Hematopoietic multipotent progenitor cell (in vitro differentiated cells): Measurements from ENCODE around the gene SART1. TPM values are rescaled to one million over a fixed set of nuclear protein-coding genes. Genes with fewer than 3 reads are reported as not detected.
"Not testable (repeated sequence)": the region's sequence is repeated elsewhere in the genome, so short reads cannot be mapped to it uniquely, and the experiment has no call there.

ENCODE experiments used
- DNase-seq, 3 donors: peaks; one replicate each; pipeline ENCODE4 v3.0.0-alpha.2; 2011 to 2015; ENCODE audit warnings: low read depth in 2 of 3, low spot score in 2 of 3
- total RNA-seq: library from RNA; depleted of rRNA; stranded (reverse); fragments of >200 nt; gene quantifications from one replicate; pipeline ENCODE4 v1.2.3, GENCODE V29; 2012

The SART1 gene
- total RNA-seq, 1 donor, result 62.2 TPM

DNA sequence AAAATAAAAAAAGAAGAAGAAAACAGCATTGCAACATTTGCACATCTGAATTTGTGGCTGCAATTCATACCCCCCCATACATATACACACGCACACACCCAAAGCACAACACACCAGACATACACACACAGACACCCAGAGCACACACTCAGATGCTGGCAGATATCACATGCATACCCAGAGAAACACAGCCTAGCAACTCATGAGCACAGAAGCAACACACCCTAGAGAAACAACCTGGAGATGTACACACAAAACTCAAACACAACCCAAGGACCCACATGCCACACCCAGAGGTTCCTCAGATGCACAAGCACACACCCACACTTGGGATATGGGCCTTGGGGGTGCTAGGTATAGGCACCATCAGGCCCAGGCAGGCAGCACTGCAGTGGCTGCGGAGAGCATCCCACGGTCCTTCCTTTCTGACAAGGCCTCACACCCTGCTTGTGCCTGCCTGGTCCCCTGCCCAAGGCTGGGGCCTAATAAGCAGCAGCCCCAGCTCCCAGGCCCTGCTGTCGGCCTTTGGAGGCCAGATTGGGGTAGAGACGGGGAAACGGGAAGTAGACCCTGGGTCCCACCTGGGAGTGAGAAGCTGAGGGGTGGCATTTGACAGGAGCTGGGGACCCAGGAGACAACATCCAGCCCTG lies 53.4 kb downstream of the SART1 start:
- DNase-seq, result no peak

GRCh38 chr11:66015454-66015881 lies 53.9 kb downstream of the SART1 start:
- no peak for DNase-seq

DNA sequence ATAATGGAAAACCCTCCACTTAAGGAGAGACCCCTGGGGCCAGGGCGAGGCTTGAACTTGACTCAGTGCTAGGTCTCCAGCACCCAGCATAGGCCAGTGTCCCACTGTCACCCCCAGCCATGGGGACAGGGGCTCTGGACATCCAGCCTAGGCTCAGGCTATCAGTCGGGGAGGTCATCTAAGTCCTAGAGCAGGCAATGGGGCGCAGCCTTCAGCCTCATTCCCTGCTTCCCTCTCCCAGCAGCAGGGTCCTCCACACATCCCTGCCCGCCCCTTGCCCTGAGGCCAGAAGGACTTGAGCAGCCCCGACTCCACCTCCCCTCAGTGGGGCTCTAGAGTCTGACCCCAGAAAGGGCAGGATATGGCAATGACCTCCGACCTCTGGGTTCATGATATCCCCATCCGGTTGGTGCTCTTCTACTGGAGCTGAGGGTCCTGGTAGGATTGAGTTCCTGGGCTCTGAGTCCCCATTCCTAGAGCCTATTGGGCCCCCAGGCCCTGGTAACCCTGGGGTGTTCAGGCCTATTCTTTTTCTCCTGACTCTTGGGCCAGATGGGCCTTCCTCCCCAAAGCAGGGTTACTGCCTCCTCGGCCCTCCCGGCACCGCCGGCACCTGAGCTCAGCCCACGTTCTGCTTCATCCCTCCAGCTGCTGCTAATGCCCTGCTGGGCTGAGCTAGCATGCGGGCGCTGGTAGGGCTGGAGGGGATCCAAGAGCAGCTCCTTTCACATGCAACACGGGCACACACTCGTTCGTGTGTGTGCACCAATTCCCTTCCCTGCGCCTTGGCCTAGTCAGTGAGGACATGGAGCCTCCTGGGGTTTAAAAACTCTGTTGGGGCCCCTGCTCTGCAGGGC lies 54.6 kb downstream of the SART1 start:
- DNase-seq, result no peak

DNA sequence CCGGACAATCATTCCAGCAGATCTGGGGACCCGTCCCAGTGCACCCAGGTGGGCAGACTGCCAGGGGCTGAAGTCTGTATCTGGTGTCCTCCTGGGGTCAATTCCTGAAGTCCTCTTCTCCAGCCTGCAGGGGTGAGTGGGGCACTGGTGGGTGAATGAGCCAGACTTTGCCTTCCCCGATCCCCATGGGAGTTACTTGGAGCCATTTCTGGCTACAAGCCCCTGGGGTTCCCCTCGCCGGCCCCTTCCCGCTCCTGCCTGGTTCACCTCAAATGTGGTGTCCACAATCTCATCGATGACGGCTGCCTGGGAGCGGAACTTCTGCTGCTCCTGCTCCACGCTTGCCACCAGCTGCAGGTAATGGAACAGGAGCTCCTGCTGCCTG lies 55.3 kb downstream of the SART1 start:
- DNase-seq, result no peak

DNA sequence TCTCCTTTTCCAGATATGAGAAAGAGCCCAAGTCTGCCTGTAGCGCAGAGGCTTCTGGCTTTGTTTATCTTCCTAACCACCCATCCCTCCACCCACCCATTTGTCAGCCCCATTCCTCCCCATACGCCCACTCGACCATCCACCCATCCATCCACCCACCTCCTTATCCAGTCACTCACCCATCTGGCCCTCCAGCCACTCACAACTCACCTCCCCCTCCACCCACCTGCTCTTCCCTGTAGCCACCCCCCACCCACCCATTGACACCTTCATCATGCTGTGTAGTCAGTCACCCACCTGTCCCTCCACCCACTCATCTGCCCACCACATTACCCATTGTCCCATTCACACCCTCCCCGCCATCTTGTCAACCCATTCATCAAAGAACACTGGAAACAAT lies 55.8 kb downstream of the SART1 start:
- DNase-seq, result no peak

GRCh38 chr11:66020212-66020611 lies 58.7 kb downstream of the SART1 start:
- DNase-seq, result no peak

DNA sequence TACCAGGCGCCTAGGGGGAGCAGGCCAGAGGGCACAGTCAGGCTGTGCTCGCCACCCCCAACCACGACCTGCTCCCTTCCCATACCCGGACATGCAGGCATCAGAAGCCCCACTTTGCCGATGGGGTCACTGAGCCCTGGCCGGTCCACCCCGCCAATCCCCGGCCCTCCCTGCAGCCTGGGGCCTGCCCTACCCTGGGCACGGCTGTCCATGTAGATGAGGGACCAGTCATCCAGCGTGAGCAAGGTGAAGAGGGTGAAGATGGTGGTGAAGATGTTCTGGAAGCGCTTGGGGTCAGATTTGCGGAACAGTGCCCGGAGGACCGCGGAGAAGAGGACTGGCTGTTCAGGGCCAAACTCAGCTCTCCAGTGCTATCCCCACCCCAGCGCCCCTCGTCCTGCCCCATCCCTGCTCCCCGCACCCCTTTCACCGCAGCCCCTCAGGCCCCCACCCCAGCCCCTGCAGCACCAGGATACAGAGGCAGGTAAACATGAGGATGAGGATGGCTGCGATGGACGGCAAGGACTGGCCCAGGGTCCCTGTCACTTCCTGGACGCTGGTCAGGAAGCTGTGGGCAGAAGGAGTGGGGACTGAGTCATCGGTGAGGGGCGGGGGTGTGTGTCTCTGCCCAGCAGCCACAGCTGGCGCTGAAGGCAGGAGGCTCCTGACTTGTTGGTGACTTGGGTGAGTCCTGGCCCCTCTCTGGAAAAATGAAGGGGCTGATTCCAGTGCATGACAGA lies 59.3 kb downstream of the SART1 start:
- peak in 2 of 3 donors; percentile 76 to 84 for DNase-seq

GRCh38 chr11:66022401-66023185 lies 61.1 kb downstream of the SART1 start:
- DNase-seq, result peak; percentile 60 to 74 (median 63)

DNA sequence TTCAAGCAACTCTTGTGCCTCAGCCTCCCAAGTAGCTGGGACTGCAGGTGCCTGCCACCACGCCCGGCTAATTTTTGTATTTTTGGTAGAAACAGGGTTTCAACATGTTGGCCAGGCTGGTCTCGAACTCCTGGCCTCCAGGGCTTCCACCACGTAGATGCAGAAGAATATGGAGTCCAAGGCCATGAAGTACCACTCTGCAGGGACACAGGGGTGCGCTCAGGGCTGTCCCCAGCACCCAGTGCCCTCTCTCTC lies 61.6 kb downstream of the SART1 start:
- not testable (repeated sequence) for DNase-seq

- DNase-seq, result no peak
Measured at GRCh38 chr11:66026017-66026529, 64.5 kb downstream of the SART1 start, which contains the start of gene CATSPER1. CATSPER1 (minus strand) TSS chr11:66026479; CDS start chr11:66026379, 100 bp downstream.

Other genes starting within 250 kb of the SART1 start
- gene KAT5, start 249.5 kb upstream of the SART1 start, total RNA-seq, result 75.7 TPM
- 77.8 TPM for gene RNASEH2C, start 240.9 kb upstream of the SART1 start, total RNA-seq
- 16.2 TPM for gene AP5B1, start 180.8 kb upstream of the SART1 start, total RNA-seq
- gene OVOL1, start 174.7 kb upstream of the SART1 start, total RNA-seq, result 0.27 TPM
- 4.3 TPM for gene SNX32, start 127.8 kb upstream of the SART1 start, total RNA-seq
- 701 TPM for gene CFL1, start 103.6 kb upstream of the SART1 start, total RNA-seq
- gene MUS81, start 101.3 kb upstream of the SART1 start, total RNA-seq, result 85.1 TPM
- 13.7 TPM for gene EFEMP2, start 88.9 kb upstream of the SART1 start, total RNA-seq
- gene CTSW, start 81.9 kb upstream of the SART1 start, total RNA-seq, result 95.9 TPM
- 193 TPM for gene FIBP, start 73.3 kb upstream of the SART1 start, total RNA-seq
- 43.6 TPM for gene CCDC85B, start 71.1 kb upstream of the SART1 start, total RNA-seq
- gene FOSL1, start 61.3 kb upstream of the SART1 start, total RNA-seq, result 24.5 TPM
- 52.8 TPM for gene C11orf68, start 42.7 kb upstream of the SART1 start, total RNA-seq
- 104 TPM for gene DRAP1, start 42.3 kb upstream of the SART1 start, total RNA-seq
- not detected for gene TSGA10IP, start 16.3 kb upstream of the SART1 start, total RNA-seq
- gene EIF1AD, start 40.4 kb downstream of the SART1 start, total RNA-seq, result 22.6 TPM
- 21.5 TPM for gene BANF1, start 40.8 kb downstream of the SART1 start, total RNA-seq
- not detected for gene CST6, start 50.3 kb downstream of the SART1 start, total RNA-seq
- gene CATSPER1, start 64.7 kb downstream of the SART1 start, total RNA-seq, result 0.27 TPM
- gene GAL3ST3, start 87.4 kb downstream of the SART1 start, total RNA-seq, result 3.2 TPM
- 197 TPM for gene SF3B2, start 90.6 kb downstream of the SART1 start, total RNA-seq
- 75.9 TPM for gene PACS1, start 108.5 kb downstream of the SART1 start, total RNA-seq